ENCODE data around the gene BPIFB4.
"Not testable (repeated sequence)": the region's sequence is repeated elsewhere in the genome, so short reads cannot be mapped to it uniquely, and the experiment has no call there.

BPIFB4 gene

GRCh38 chr20:33079259-33079658 lies at the start of gene BPIFB4:
BPIFB4 (plus strand) TSS chr20:33079643; CDS start chr20:33081527, 1,884 bp downstream.
- in situ Hi-C loops (cut with HindIII; ENCODE audit: low sequenced_read_pairs) = loop anchor here (10.0 kb wide), 2 partner anchors 76 to 236 kb away; no protein-coding TSS in a partner anchor

DNA sequence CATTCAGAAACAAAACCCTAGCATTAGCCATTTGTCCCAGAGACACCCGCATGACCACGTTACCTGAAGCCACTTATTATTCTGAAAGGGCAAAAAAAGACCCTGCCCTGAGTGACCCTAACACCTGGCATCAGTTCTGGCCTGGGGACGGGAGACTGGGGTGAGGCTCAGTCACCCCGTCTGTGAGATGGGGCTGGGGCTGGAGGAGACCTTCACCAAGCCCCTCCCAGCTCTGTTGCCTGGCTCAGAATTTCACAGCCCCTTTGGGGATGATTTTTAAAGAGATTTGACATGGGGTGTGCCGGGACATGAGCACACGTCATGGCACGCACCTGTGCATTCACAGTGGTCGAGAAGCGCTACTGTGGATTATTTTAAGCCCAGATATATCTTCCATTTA lies 49.4 kb upstream of the BPIFB4 start:
- in situ Hi-C loops (cut with HindIII; ENCODE audit: low sequenced_read_pairs) = no loop called here

- in situ Hi-C loops (cut with HindIII; ENCODE audit: low sequenced_read_pairs) = no loop called here
Observed at GRCh38 chr20:33030569-33030968, 48.9 kb upstream of the BPIFB4 start.

DNA sequence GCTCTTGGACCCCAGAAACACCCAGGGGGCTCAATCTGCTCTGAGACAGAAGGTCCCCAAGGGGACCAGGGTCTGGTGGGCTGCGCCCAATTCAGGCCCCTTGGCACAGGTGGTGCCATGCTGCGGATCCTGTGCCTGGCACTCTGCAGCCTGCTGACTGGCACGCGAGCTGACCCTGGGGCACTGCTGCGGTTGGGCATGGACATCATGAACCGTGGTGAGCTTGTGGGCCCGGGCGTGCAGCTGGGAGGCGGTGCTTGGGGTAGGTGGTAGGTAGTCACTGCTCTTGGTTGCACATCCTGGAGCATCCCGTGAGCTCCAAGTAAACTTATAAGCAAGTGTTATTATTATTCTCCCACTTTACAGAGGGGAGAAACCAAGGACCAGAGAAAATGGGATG lies 47.9 kb upstream of the BPIFB4 start, which contains the start of gene BPIFB6:
TSS of gene BPIFB6 (plus strand) at position 118 of the 400 bp plus-strand sequence. CDS start at position 118, 0 bp downstream.
- in situ Hi-C loops (cut with HindIII; ENCODE audit: low sequenced_read_pairs) = no loop called here

DNA sequence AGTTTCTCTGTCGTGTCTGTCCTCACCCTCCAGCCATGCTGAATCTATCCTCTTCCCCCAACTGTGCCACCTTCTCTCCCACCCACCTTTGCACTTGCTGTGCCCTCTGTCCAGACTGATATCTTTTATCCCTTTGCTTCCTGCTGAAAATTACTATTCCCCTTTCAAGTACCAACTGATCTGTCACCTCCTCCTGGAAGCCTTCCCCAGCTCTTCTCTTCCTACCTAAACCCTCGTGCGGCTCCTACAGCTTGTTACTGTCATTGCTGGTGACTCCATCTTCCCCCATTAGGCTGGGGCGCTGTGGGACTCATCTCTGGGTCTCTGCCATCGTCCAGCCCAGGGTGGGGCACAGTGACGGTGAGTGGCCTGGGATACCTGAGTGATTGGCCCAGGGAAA lies 46.9 kb upstream of the BPIFB4 start:
- in situ Hi-C loops (cut with HindIII; ENCODE audit: low sequenced_read_pairs) = no loop called here

DNA sequence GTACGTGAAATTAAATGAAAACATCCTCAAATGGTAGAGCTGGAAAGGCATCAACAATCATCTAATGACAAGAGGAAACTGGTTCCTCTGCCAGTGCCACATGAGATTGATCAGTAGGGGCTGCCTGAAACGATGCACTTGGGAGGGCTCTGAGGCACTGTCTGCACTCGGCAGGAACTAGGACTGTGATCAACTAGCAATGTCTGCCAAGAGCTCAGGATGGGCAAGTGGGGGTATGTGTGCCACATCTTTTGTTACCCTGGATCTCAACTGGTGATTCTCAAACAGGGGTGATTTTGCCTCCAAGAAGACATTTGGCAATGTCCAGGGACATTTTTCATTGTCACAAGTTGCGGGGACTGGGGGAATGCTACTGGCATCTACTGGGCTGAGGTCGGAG lies 46.1 kb upstream of the BPIFB4 start:
- in situ Hi-C loops (cut with HindIII; ENCODE audit: low sequenced_read_pairs) = no loop called here

- in situ Hi-C loops (cut with HindIII; ENCODE audit: low sequenced_read_pairs) = no loop called here
Observed at GRCh38 chr20:33034115-33034514, 45.3 kb upstream of the BPIFB4 start.

GRCh38 chr20:33034901-33035492 lies 44.4 kb upstream of the BPIFB4 start:
- in situ Hi-C loops (cut with HindIII; ENCODE audit: low sequenced_read_pairs) = no loop called here

DNA sequence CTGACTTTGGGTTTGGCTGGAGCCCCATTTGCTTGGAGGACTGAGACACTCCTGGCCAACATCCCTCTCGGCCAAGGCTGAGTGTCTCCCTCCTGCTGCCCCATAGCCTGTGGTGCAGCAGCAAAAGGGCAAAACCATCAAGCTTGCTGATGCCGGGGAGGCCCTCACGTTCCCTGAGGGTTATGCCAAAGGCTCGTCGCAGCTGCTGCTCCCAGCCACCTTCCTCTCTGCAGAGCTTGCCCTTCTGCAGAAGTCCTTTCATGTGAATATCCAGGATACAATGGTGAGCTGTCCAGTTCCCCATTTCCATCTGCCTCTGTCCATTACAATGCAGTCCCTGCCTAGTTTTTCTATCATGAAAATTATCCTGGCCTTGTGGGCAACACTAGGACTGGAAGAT lies 42.0 kb upstream of the BPIFB4 start:
- in situ Hi-C loops (cut with HindIII; ENCODE audit: low sequenced_read_pairs) = no loop called here

DNA sequence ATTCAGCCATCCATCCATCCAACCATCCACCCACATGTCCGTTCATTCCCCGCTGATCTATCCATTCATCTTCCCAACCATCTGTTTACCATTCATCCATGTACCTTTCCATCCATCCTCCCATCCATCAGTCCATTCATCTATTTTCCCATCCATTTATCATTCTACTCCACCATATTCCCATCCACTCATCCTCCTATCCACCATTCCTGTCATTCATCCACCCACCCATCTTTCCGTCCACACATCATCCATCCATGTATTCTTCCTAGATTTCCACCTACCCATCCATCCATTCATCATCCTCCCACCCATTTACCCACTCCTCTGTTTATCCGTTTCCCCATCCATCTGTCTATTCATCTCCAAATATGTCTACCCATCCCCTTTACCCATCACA lies 41.2 kb upstream of the BPIFB4 start:
- in situ Hi-C loops (cut with HindIII; ENCODE audit: low sequenced_read_pairs) = no loop called here

DNA sequence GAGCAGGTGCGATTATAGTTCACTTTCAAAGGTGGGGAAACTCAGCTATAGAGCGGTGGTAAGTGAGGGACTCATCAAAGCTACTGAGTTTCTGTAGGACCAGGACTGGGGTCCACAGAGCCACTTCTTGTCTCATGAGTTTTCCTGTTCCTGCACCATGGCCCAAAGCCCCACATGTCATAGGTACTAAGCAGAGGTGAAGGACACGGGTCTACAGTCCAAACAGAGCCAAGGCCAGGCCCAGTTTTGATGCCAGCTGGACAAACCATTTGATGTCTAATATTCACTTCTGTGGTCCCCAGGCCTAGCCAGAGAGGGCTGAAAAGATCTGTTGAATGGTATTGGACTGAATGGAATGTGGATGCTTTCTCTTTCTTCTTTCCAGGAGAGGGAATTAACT lies 37.0 kb upstream of the BPIFB4 start:
- in situ Hi-C loops (cut with HindIII; ENCODE audit: low sequenced_read_pairs) = no loop called here

DNA sequence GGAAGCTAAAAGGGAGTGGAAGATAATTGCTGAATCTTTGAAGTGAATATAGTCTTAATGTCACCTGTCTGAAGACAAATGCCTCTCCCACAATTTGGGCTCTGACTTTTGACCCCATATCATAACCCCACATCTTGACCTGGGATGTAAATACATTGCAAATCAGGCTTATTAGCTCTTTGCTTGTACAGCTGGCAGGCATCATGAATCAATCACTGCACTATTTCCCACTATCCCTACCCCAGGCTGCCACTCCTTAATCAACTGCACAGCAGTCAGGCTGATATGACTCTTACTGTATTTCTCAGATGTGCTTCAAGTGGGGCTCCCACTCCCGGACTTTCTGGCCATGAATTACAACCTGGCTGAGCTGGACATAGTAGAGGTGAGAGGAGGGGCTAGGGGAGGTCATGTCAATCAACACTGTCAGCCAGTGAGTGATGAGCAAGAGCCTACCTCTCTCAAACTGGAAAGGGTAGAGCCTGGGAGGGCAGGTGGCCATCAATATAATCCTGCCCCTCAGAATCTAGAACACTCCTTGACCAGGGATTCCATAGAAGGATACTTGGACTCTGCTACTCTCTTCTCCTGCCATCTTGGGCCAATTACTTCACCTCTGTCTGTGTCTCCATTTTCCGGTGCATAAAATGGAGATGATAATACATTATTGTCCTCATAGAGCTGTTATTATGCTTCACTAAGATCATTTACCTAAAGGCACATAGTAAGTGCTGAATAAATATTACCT lies 36.3 kb upstream of the BPIFB4 start:
- in situ Hi-C loops (cut with HindIII; ENCODE audit: low sequenced_read_pairs) = no loop called here

DNA sequence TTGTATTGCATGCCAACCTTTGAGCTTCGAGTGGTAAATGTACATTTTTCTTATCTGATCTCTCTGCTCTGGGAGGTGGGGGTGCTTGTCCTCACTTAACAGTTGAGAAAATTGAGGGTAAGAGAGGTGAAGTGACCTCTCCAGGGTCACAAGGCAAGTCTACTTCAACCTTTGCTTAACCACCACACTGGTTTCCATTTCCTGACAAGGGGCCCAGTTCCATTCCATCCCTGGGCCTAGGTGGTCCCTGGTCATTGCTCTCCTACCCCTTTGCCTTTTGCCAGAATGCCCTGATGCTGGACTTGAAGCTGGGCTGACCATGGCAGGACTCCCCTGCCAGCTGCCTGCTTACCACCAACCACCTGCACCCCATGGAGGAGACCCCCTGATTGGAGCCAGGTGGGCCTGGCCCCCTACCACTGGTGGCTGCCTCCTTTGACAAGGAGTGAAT lies 35.7 kb upstream of the BPIFB4 start:
- in situ Hi-C loops (cut with HindIII; ENCODE audit: low sequenced_read_pairs) = no loop called here

GRCh38 chr20:33045129-33045721 lies 34.2 kb upstream of the BPIFB4 start:
- in situ Hi-C loops (cut with HindIII; ENCODE audit: low sequenced_read_pairs) = not testable (repeated sequence)

DNA sequence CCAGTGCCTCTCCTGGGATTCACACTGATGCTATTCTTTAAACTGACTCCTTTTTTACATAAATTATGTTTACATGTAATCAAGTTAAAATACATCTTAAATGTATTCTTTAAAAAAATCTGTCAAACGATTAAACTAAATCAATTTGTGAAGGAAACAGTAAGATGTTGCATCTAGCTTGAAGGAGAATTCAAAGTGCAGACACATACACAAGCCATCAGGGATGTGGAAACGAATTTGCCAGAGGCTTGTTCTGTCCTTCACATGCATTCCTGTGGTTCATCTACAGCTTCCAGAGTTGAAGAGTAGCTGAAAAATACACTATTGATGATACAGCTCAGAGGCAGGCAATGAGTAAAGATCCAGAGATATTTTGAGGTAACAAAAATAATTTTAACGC lies 33.0 kb upstream of the BPIFB4 start:
- in situ Hi-C loops (cut with HindIII; ENCODE audit: low sequenced_read_pairs) = no loop called here

GRCh38 chr20:33051333-33051732 lies 28.1 kb upstream of the BPIFB4 start:
- in situ Hi-C loops (cut with HindIII; ENCODE audit: low sequenced_read_pairs) = no loop called here

GRCh38 chr20:33053291-33054106 lies 25.9 kb upstream of the BPIFB4 start, which contains the start of gene BPIFB3:
BPIFB3 (plus strand) TSS chr20:33053903; CDS start chr20:33055436, 1,533 bp downstream.
- in situ Hi-C loops (cut with HindIII; ENCODE audit: low sequenced_read_pairs) = no loop called here

DNA sequence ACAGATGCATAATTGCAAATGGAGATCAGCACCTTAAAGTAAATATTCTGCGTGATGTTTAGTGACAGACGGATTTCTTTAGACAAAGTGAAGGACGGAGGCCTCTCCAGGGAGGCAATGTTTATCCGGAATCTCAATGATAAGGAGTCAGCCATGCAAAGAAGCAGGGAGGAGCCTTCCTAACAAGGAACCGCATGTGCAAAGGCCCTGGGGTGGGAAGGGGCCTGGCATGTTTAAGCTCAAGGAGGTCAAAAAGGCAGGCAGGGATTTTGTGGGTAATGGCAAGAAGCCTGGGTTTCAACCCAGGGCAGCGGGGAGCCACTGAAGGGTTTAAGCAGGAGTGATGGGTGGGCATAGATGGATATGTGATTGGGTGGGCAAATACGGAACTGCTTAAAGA lies 25.1 kb upstream of the BPIFB4 start:
- in situ Hi-C loops (cut with HindIII; ENCODE audit: low sequenced_read_pairs) = no loop called here

DNA sequence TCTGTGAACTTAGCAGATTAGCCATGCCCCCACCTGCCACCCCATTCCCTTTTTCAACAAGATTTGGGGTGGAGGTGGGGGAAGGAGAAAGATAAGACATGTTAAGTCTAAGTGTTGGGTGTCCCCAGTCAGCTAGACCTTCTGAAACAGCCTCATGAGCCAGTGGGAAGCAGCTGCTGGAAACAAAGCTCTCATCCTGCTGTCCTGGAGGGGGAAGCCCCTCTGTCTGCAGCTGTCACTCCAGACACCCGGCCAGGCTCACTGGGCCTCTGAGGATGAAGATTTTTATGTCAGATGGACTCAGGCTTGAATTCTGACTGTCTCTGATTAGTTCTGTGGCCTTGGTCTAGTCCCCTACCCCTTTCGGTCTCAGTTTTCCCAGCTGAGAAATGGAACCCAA lies 24.7 kb upstream of the BPIFB4 start:
- in situ Hi-C loops (cut with HindIII; ENCODE audit: low sequenced_read_pairs) = no loop called here

- in situ Hi-C loops (cut with HindIII; ENCODE audit: low sequenced_read_pairs) = no loop called here
Observed at GRCh38 chr20:33059136-33059535, 20.3 kb upstream of the BPIFB4 start.
